C4-2B (cell line): ENCODE data around the gene IGF2BP3.

Source experiments
- ZFX ChIP-seq: fragments of 450-650 bp; IDR thresholded peaks from 2 replicates; pipeline ENCODE4 v1.6.1; 2017
- TF ChIP-seq, protein P1 (sequence below): fragments of 450-650 bp; conservative IDR thresholded peaks from 2 replicates; pipeline ENCODE4 v1.5.1; 2017; ENCODE audit warnings: mild to moderate bottlenecking

- TF ChIP-seq, protein P1, sequence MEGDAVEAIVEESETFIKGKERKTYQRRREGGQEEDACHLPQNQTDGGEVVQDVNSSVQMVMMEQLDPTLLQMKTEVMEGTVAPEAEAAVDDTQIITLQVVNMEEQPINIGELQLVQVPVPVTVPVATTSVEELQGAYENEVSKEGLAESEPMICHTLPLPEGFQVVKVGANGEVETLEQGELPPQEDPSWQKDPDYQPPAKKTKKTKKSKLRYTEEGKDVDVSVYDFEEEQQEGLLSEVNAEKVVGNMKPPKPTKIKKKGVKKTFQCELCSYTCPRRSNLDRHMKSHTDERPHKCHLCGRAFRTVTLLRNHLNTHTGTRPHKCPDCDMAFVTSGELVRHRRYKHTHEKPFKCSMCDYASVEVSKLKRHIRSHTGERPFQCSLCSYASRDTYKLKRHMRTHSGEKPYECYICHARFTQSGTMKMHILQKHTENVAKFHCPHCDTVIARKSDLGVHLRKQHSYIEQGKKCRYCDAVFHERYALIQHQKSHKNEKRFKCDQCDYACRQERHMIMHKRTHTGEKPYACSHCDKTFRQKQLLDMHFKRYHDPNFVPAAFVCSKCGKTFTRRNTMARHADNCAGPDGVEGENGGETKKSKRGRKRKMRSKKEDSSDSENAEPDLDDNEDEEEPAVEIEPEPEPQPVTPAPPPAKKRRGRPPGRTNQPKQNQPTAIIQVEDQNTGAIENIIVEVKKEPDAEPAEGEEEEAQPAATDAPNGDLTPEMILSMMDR: no peak
- TF ChIP-seq ZFX: no peak
Observed at GRCh38 chr7:23338439-23338838, 131.9 kb downstream of the IGF2BP3 start.
